ENCODE data around the gene AK9.
"Not testable (repeated sequence)": the region's sequence is repeated elsewhere in the genome, so short reads cannot be mapped to it uniquely, and the experiment has no call there.

Gene AK9

DNA sequence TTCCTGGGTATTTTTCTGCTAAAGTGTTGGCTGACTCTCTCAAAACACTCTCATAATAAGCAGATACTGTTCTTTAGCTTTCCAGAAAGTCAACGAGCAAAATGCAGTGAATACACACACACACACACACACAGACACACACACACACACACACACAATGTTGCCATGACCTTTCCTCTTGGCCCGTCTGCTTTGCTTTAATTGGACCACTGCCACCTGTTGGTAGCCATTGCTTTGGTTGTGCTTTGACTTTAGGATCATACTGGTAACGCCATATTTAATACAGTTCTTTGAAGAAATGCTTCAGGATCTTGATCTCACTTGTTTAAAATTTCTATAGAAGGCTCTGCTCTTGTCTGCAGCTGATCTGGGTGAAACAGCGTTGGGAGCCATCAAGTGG lies 4.5 kb upstream of the AK9 start:
- DNase-seq (ENCODE audit: low read depth): no peak

DNA sequence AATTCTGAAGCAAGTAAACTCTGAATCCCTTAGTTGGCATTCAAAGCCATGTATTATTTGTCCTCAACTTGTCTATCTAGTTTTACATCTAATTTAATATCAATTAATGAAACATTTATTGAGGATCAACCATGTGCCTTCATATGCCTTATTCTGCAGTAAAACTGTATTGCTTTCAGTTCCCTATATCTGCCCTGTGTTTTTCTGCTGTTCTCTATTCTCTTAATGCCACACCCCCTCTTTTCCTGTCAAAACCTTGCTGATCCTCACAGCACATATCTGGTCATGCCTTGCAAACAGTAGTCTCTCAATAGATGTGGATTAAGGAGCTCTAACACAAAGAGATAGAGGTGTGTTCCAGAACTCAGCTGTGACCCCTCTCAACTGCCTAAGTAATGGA lies 2.1 kb upstream of the AK9 start:
- DNase-seq (ENCODE audit: low read depth): no peak

GRCh38 chr6:109690373-109690736 lies 647 bp downstream of the AK9 start:
- DNase-seq (ENCODE audit: low read depth): peak; percentile 43

- no peak for DNase-seq (ENCODE audit: low read depth)
These were observed 3.7 kb downstream of the AK9 start for GRCh38 chr6:109687271-109687761.

- no peak for DNase-seq (ENCODE audit: low read depth)
These were observed 4.3 kb downstream of the AK9 start for GRCh38 chr6:109686566-109687265.

DNA sequence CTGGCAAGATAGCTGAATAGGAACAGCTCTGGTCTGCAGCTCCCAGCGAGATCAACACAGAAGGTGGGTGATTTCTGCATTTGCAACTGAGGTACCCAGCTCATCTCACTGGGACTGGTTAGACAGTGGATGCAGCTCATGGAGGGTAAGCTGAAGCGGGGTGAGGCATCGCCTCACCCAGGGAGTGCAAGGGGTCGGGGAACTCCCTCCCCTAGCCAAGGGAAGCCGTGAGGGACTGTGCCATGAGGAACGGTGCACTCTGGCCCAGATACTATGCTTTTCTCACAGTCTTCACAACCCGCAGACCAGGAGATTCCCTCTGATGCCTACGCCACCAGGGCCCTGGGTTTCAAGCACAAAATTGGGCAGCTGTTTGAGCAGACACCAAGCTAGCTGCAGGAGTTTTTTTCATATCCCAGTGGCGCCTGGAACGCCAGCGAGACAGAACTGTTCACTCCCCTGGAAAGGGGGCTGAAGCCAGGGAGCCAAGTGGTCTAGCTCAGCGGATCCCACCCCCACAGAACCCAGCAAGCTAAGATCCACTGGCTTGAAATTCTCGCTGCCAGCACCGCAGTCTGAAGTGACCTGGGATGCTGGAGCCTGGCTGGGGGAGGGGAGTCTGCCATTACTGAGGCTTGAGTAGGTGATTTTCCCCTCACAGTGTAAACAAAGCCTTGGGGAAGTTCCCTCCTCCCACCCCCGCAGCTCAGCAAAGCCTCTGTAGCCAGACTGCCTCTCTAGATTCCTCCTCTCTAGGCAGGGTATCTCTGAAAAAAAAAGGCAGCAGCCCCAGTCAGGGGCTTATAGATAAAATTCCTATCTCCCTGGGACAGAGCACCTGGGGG lies 12.1 kb downstream of the AK9 start:
- DNase-seq (ENCODE audit: low read depth): not testable (repeated sequence)

DNA sequence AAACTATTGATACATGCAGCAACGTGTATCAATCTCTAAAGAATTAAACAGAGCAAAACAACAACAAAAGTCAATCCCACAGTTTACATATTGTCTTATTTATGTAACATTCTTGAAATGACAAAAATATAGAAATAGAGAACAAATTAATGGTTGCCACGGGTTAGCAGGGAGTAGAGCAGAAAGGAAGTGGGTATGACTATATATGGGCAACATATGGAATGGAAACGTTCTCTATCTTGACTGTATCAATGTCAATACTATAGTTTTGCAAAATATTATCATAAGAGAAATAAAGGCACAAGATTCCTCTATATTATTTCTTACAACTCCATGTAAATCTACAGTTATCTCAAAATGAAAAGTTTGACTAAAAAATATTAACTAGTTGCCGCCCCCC lies 12.8 kb downstream of the AK9 start:
- no peak for DNase-seq (ENCODE audit: low read depth)

- DNase-seq (ENCODE audit: low read depth): no peak
These were observed 14.3 kb downstream of the AK9 start for GRCh38 chr6:109676724-109677123.

DNA sequence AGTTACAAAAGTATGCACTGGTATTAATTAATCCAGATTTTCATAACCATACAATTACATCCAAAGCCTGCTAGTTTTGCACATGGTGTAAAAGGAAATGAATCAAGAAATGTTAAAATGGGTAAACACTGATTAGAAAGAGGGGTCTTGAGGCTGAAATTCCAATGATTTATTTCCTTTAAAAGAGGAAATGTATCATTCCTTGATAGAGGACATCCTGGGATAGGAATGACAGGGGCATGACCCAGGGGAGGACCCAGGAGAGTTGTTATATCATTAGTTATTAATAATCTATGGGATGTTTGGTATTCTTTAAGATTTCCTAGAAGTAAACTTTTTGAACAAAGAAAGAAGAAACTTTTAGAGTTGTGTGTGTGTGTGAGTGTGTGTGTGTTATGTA lies 18.2 kb downstream of the AK9 start:
- no peak for DNase-seq (ENCODE audit: low read depth)

GRCh38 chr6:109672175-109672574 lies 18.8 kb downstream of the AK9 start:
- DNase-seq (ENCODE audit: low read depth): no peak

DNA sequence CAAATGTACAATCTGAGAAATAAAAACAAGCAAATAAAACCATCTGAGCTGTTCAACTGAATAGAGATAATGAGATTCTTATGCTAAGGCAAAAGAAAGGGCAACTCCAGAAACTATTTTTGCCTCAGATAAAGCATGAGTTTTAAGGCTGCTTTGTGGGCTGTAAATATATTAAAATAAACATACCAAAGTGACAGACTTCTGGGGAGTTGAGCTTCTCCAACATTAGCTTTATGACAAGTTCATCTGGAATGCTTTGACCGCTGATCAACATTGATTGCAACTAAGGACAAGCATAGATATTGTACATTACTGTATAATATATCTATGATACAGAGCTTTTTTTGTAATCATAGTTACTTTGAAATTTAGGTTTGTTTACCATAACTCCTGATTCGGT lies 19.3 kb downstream of the AK9 start:
- no peak for DNase-seq (ENCODE audit: low read depth)

- DNase-seq (ENCODE audit: low read depth): no peak
These were observed 21.2 kb downstream of the AK9 start for GRCh38 chr6:109669811-109670210.

GRCh38 chr6:109662192-109662591 lies 28.8 kb downstream of the AK9 start:
- no peak for DNase-seq (ENCODE audit: low read depth)

- no peak for DNase-seq (ENCODE audit: low read depth)
These were observed 30.3 kb downstream of the AK9 start for GRCh38 chr6:109660526-109661320.

- no peak for DNase-seq (ENCODE audit: low read depth)
These were observed 35.2 kb downstream of the AK9 start for GRCh38 chr6:109655761-109656262.

GRCh38 chr6:109653264-109653663 lies 37.7 kb downstream of the AK9 start:
- DNase-seq (ENCODE audit: low read depth): no peak

DNA sequence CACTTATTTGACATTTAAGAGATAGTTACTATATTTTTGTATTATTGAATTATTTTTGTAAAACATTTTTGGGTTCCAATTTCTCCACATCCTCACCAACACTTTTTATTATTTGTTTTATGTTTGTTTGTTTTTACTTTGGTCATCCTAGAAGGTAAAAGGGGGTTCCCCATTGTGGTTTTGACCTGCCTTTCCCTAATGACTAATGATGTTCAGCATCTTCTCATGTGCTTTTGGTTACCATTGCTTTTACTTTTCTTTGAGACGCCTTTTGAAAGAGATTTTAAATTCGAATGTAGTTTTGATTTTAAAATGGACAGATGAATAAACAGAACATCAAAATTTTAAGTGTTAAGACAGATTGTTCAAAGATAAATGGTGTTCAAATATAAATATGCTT lies 46.9 kb downstream of the AK9 start:
- DNase-seq (ENCODE audit: low read depth): no peak

DNA sequence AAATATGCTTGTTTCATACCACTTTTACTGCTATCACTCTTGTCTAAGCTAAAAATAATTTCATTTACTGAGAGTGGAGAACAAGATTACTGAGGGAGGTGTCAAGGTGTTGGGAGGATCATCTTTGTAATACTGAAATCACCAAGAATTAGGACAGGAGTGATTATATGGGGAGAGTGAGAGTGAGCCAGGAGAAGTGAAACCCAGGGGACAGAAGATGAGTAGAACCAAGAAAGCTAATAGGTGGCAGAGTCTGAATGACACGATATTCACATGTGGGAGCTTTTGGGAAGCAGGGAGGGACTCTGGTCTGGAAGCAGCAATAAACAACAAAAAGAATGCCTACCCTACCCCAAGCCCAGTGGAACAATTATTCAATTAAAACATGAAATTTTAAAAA lies 58.6 kb downstream of the AK9 start:
- no peak for DNase-seq (ENCODE audit: low read depth)

DNA sequence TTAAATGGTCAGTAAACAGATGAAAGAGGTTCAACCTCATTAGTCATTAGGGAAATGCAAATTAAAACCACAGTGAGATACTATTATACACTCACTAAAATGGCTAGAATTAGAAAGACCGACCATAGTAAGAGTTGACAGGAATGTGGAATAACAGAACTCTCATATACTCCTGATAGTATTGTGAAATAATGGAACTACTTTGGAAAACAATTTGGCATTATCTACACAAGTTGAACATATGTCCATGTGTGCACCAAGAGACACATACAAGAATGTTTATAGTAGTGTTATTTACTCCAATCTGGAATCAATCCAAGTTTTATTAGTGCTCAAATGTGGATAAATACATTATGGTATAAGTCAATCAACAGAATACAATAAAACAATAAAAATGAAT lies 59.6 kb downstream of the AK9 start:
- no peak for DNase-seq (ENCODE audit: low read depth)

DNA sequence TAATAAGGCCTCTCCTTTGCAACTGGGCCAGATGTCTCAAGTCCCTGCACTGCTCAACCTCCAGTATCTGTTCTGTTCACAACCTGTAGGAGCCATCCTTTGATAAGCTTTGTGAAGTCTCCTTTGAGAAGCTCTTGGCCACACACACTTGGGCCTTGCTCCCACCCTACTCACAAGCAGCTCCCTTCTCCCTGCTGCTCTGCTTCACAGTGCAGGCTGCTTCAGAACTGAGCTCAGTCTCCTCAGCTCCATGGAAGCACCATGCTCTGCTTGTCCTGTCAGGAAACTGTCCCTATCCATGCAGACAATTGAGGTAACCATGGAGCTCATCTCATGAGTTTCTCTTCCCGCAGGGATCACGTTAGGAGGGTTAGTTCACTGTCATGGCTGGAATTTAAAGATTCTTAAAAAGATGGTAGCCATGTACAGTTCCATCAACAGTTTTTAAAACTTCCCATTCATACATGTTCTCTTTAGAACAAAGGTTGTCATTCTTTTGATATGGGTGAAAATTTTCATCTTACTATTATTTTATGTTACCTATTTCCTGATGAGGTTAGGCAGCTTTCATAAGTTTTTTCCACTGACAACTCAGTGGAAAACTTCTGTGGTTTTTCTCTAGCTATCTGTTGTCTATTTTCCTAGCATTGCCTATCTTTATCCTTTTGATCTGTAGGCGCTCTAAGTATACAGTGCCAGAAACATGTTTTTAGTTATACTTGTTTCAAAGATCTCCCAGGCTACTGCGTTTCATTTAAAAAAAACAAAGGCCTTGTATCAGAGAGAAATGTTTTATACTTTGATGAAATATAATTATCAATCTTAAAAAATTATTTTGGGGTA lies 62.6 kb downstream of the AK9 start:
- DNase-seq (ENCODE audit: low read depth): no peak

GRCh38 chr6:109626311-109626710 lies 64.7 kb downstream of the AK9 start:
- DNase-seq (ENCODE audit: low read depth): no peak

GRCh38 chr6:109625199-109625598 lies 65.8 kb downstream of the AK9 start:
- no peak for DNase-seq (ENCODE audit: low read depth)
